HepG2 (cell line): ENCODE measurements around the gene GNB3. TPM values are rescaled to one million over a fixed set of nuclear protein-coding genes. Genes with fewer than 3 reads are reported as not detected.
"Not testable (repeated sequence)": the region's sequence is repeated elsewhere in the genome, so short reads cannot be mapped to it uniquely, and the experiment has no call there.

Experiments
- ATAC-seq: fragments of 200-7000 bp; cut with Tn5 transposase; 3 replicates; pipeline ENCODE4 v1.9.1; 2020; ENCODE audit warnings: mild to moderate bottlenecking, moderate library complexity
- BruUV-seq: library from RNA; stranded (reverse); fragments of 400-500 nt; replicated peaks from 2 replicates; lab custom pipeline; 2021; lab: Mats Ljungman, UMichigan
- CTCF ChIA-PET: fragments of 300-600 bp; formaldehyde crosslinking; extraction: SDS; loops from one replicate; lab custom pipeline; 2021; ENCODE audit warnings: low total read pairs, inconsistent platforms, low intra/inter-chr PET ratio; lab: Yijun Ruan, JAX
- POLR2A ChIA-PET: fragments of 350-600 bp; sonication (Branson Sonifier 250); formaldehyde crosslinking; loops from one replicate; lab custom pipeline; 2020; ENCODE audit warnings: antibody characterized with exemption, inconsistent platforms; lab: Yijun Ruan, JAX
- DNase-seq: peaks from one replicate; pipeline ENCODE4 v3.0.0-alpha.2; 2015; ENCODE audit warnings: low spot score
- FAIRE-seq: peaks from 3 replicates; lab custom pipeline; 2011; peaks lifted over from hg19 to GRCh38; lab: Jason Lieb, UNC
- H2AFZ ChIP-seq: one replicate; pipeline ENCODE4 v1.6.1; 2011; ENCODE audit warnings: low read length, inconsistent platforms
- H3K27ac ChIP-seq: fragments of 300-600 bp; 3 replicates; pipeline ENCODE4 v1.8.0; 2011; ENCODE audit warnings: mixed run types, mild to moderate bottlenecking, mixed read lengths, low read length, inconsistent platforms; ENCODE audit not compliant: insufficient read depth; ENCODE audit errors: extremely low read length
- H3K27me3 ChIP-seq, 2 experiments: fragments of 200-600 bp in 1 of 2; 2 replicates in 1 of 2; 3 replicates in 1 of 2; pipeline versions ENCODE4 v1.6.0 to v1.8.0; 2011; ENCODE audit warnings: low read length in 2 of 2, mild to moderate bottlenecking in 2 of 2, moderate library complexity in 2 of 2, inconsistent platforms in 1 of 2; ENCODE audit not compliant: insufficient read depth in 2 of 2, control insufficient read depth in 1 of 2
- H3K36me3 ChIP-seq, 2 experiments: fragments of 200-600 bp in 1 of 2; replicated peaks in 1 of 2; 2 replicates in 1 of 2; 3 replicates in 1 of 2; pipeline versions ENCODE4 v1.5.1 to v1.8.0; 2011; ENCODE audit warnings: low read length in 2 of 2, inconsistent platforms in 1 of 2; ENCODE audit not compliant: insufficient read depth in 2 of 2, control insufficient read depth in 1 of 2
- H3K4me1 ChIP-seq: 2 replicates; pipeline ENCODE4 v1.5.1; 2012; ENCODE audit warnings: low read length, inconsistent platforms; ENCODE audit not compliant: insufficient read depth
- H3K4me2 ChIP-seq: 2 replicates; pipeline ENCODE4 v1.6.0; 2011; ENCODE audit warnings: low read depth, low read length, inconsistent platforms
- H3K4me3 ChIP-seq, 3 experiments: fragments of 200-600 bp in 1 of 3; sonication (generic), shearing (Covaris generic) in 1 of 3; replicated peaks in 1 of 3; 2 replicates each; pipeline ENCODE4 v1.5.1; 2011 to 2016; ENCODE audit warnings: low read length in 3 of 3, inconsistent platforms in 2 of 3, low read depth in 2 of 3, mild to moderate bottlenecking in 2 of 3, control low read depth in 1 of 3, mixed read lengths in 1 of 3; ENCODE audit not compliant: insufficient read depth in 1 of 3
- H3K79me2 ChIP-seq: one replicate; pipeline ENCODE4 v1.6.1; 2011; ENCODE audit warnings: low read length, inconsistent platforms; ENCODE audit not compliant: insufficient read depth
- H3K9ac ChIP-seq: 2 replicates; pipeline ENCODE4 v1.6.0; 2011; ENCODE audit warnings: mild to moderate bottlenecking, low read depth, low read length, inconsistent platforms; ENCODE audit not compliant: insufficient read depth
- H3K9me3 ChIP-seq: 2 replicates; pipeline ENCODE4 v1.5.1; 2012; ENCODE audit warnings: mild to moderate bottlenecking, low read length
- H4K20me1 ChIP-seq: 2 replicates; pipeline ENCODE4 v1.6.0; 2011; ENCODE audit warnings: inconsistent platforms, mild to moderate bottlenecking, low read length, moderate library complexity; ENCODE audit not compliant: insufficient read depth
- ZBTB38 ChIP-seq: sonication (generic); formaldehyde crosslinking; IDR thresholded peaks from 2 replicates; pipeline ENCODE4 v1.5.1; 2020; ENCODE audit warnings: mild to moderate bottlenecking, missing genetic modification reagents
- ZNF121 ChIP-seq: sonication (generic); formaldehyde crosslinking; IDR thresholded peaks from 2 replicates; pipeline ENCODE4 v1.5.0; 2020; ENCODE audit warnings: mild to moderate bottlenecking, missing genetic modification reagents
- ZNF414 ChIP-seq: sonication (generic); formaldehyde crosslinking; IDR thresholded peaks from 2 replicates; pipeline ENCODE4 v1.5.0; 2020; ENCODE audit warnings: missing genetic modification reagents
- WGBS: methylation state at CpG from one replicate; pipeline ENCODE4 v1.1.6; 2017; ENCODE audit warnings: low lambda C conversion rate; 5-methylcytosine and 5-hydroxymethylcytosine counted together
- in situ Hi-C: cut with HindIII; loops from 2 replicates; pipeline ENCODE4 v1.10.0; 2017; ENCODE audit warnings: low pct_unique_long_range_greater_than_20kb; ENCODE audit not compliant: extremely low pct_ligation_motif_present
- intact Hi-C: fragments of 100-400 bp; cut with micrococcal nuclease; formaldehyde crosslinking; loops from one replicate; pipeline ENCODE4 v1.10.0; 2022; ENCODE audit not compliant: unreplicated experiment
- polyA plus RNA-seq, 8 experiments: library from polyadenylated mRNA; depleted of rRNA in 3 of 8; stranded (reverse) in 7 of 8; unstranded in 1 of 8; fragments of >200 nt; fragmentation: Illumina TruSeq in 4 of 8; extraction: Trizol in 4 of 8; gene quantifications; 2 replicates each; pipeline versions ENCODE4 v1.2.1 to v1.2.3, GENCODE V29; 2011 to 2016; ENCODE audit warnings: low read depth in 4 of 8, missing spikeins in 1 of 8, mixed read lengths in 1 of 8; ENCODE audit not compliant: insufficient read depth in 1 of 8
- total RNA-seq, 5 experiments: library from RNA; depleted of rRNA; stranded (reverse); fragments of >200 nt; fragmentation: Illumina TruSeq; extraction: Trizol; gene quantifications; 2 replicates each; pipeline ENCODE4 v1.2.3, GENCODE V29; 2016; ENCODE audit warnings: low read depth in 1 of 5
- TF ChIP-seq, protein P1 (sequence below): sonication (generic); formaldehyde crosslinking; IDR thresholded peaks from 2 replicates; pipeline ENCODE4 v1.4.0; 2020; ENCODE audit warnings: mild to moderate bottlenecking, missing genetic modification reagents

Gene GNB3
- total and polyA plus RNA-seq, 2 of the 13 experiments (the other 11 are each of a cell fraction or from before 2014, with no cell fraction given), result 1.3 to 3.6 TPM

GRCh38 chr12:6889775-6890573 is 49.2 kb downstream of the GNB3 start:
- ATAC-seq, H3K27me3 ChIP-seq, H4K20me1 ChIP-seq, H2AFZ ChIP-seq, FAIRE-seq, H3K4me2 ChIP-seq, intact Hi-C loops, H3K79me2 ChIP-seq, H3K4me3 ChIP-seq, DNase-seq, H3K36me3 ChIP-seq, H3K9me3 ChIP-seq, in situ Hi-C loops, BruUV-seq: not testable (repeated sequence)
- TF ChIP-seq ZNF121 (CRISPR knock-in tag) (peak; percentile 79; the same call in 1 of the 2 replicates), ZNF414 (CRISPR knock-in tag) (0 out of 2 replicates have a peak, but pooled peaks have one; percentile 14), ZBTB38 (peak; percentile 40; the same call in 1 of the 2 replicates)
- TF ChIP-seq, protein P1, sequence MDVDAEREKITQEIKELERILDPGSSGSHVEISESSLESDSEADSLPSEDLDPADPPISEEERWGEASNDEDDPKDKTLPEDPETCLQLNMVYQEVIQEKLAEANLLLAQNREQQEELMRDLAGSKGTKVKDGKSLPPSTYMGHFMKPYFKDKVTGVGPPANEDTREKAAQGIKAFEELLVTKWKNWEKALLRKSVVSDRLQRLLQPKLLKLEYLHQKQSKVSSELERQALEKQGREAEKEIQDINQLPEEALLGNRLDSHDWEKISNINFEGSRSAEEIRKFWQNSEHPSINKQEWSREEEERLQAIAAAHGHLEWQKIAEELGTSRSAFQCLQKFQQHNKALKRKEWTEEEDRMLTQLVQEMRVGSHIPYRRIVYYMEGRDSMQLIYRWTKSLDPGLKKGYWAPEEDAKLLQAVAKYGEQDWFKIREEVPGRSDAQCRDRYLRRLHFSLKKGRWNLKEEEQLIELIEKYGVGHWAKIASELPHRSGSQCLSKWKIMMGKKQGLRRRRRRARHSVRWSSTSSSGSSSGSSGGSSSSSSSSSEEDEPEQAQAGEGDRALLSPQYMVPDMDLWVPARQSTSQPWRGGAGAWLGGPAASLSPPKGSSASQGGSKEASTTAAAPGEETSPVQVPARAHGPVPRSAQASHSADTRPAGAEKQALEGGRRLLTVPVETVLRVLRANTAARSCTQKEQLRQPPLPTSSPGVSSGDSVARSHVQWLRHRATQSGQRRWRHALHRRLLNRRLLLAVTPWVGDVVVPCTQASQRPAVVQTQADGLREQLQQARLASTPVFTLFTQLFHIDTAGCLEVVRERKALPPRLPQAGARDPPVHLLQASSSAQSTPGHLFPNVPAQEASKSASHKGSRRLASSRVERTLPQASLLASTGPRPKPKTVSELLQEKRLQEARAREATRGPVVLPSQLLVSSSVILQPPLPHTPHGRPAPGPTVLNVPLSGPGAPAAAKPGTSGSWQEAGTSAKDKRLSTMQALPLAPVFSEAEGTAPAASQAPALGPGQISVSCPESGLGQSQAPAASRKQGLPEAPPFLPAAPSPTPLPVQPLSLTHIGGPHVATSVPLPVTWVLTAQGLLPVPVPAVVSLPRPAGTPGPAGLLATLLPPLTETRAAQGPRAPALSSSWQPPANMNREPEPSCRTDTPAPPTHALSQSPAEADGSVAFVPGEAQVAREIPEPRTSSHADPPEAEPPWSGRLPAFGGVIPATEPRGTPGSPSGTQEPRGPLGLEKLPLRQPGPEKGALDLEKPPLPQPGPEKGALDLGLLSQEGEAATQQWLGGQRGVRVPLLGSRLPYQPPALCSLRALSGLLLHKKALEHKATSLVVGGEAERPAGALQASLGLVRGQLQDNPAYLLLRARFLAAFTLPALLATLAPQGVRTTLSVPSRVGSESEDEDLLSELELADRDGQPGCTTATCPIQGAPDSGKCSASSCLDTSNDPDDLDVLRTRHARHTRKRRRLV (CRISPR knock-in tag), result 0 out of 2 replicates have a peak, but pooled peaks have one; percentile 4
- peak overlapping the region; percentile 94 for H3K27ac ChIP-seq
- 97% methylated on average over 21 of the region's 21 CpGs for whole genome bisulfite sequencing
- H3K4me1 ChIP-seq, result peaks cover 52% of the 10 kb centered on the region
- CTCF ChIA-PET, result interaction anchor here (2.5 kb wide), 1 partner anchor 17 kb away, joined by 24 read pairs; the partner anchor contains the start of gene SPSB2
- H3K9ac ChIP-seq, result peak overlapping the region; percentile 70
- POLR2A ChIA-PET, result interaction anchor here (0.9 to 4.4 kb wide), 5 partner anchors 9 to 54 kb away, joined by 3 to 73 read pairs (median 11); partner anchors contain the start of genes C12orf57 and SPSB2
